NCI-H2196 (cell line): ENCODE results near the gene BCAS3.
A peak's percentile ranks its signal among the peaks of the same experiment; 100 is the strongest.
"Not testable (repeated sequence)": the region's sequence is repeated elsewhere in the genome, so short reads cannot be mapped to it uniquely, and the experiment has no call there.

Experiments
- DNase-seq: peaks from one replicate; lab custom pipeline; 2025; ENCODE audit not compliant: unreplicated experiment; lab: John Stamatoyannopoulos, UW

Gene BCAS3

DNA sequence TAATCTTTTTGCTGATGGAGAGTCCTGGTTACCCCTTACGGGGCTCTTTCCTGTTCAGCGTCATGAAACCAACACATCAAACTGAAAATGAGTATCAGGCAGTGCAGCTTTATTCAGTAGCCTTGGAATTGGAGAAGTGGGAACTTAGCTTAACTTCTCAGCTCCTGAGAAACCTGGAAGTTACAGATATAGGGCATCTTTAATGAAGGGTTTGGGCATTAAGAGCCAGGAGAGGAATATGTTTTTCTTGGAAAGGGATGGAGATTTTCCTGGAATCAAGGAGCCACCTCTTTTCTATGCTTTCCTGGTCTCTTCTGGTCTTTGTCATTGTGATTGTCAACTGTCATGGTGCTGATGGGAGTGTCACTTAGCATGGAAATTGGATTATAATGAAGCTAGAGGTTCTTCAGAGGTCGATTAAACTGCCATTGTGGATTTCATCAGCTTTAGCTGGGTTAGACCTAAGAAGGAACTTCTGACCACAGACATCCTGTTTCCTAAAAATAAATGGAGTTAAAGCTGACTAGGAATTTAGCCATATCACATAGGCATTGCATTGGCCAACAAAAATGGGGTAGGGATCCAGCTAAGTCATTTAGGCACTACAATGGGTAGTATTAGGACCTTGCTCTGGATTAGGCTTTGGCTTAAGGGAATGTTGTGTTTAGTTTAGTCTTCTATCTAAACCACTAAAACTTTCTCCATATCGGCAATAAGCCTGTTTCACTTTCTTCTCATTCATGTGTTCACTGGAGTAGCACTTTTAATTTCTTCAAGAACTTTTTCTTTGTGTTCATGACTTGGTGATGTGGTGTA is 186.4 kb downstream of the BCAS3 start:
- DNase-seq, result no peak

DNA sequence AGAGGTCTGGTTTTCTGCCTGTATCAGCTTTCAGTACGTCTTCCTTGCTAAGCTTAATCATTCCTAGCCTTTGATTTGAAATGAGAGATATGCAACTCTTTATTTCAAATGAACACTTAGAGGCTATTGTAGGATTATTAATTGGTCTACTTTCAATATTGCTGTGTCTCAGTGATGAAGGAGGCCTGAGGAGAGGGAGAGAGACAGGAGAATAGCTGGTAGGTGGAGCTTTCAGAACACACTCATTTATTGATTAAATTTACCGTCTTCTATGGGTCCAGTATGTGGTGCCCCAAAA is 187.0 kb downstream of the BCAS3 start:
- DNase-seq, result no peak

DNA sequence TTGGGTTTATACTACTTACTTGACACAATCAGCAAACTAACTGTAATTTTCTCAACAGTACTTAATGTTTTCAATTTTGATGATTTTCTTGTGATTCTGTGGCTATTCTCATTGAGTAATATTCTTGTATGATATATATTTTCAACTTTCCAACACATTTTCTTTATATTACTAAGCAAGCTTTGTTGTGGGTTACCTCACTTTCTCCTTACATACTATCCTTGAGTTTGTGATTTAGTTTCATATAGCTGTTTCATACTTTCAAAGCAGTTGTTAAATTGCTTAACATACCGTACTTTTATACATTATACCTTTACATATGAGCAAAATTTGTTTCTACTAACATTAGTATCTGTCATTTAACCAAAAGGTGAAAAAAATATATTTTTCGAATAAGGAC is 197.1 kb downstream of the BCAS3 start:
- DNase-seq, result no peak

DNA sequence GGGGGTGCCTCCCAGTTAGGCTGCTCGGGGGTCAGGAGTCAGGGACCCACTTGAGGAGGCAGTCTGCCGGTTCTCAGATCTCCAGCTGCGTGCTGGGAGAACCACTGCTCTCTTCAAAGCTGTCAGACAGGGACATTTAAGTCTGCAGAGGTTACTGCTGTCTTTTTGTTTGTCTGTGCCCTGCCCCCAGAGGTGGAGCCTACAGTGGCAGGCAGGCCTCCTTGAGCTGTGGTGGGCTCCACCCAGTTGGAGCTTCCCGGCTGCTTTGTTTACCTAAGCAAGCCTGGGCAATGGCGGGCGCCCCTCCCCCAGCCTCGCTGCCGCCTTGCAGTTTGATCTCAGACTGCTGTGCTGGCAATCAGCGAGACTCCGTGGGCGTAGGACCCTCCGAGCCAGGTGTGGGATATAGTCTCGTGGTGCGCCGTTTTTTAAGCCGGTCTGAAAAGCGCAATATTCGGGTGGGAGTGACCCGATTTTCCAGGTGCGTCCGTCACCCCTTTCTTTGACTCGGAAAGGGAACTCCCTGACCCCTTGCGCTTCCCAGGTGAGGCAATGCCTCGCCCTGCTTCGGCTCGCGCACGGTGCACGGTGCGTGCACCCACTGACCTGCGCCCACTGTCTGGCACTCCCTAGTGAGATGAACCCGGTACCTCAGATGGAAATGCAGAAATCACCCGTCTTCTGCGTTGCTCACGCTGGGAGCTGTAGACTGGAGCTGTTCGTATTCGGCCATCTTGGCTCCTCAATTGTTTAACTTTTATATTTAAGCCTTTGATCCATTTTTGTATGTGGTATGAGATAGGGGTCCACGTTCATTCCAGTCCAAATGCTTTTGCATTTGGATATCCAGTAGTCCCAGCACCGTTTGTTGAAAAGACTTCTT is 209.3 kb downstream of the BCAS3 start:
- DNase-seq, result not testable (repeated sequence)

DNA sequence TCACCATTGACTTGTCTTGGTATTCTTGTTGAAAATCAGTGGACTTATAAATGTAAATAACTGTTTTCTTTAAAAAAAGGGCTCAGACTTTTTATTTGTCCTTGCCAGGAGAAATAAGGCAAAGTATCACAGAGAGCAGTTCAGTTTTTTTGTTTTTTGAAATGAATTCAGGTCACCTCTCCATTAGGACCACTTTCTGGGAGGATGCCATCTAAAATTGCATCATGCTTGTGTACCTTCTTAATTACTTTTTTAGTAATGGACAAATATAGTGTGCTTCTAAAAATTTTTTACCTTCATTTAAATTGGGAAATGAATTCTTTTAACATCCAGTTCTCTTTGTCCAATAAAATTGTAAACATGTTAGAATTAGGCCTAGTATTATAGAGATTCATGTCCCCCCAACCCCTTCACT is 210.0 kb downstream of the BCAS3 start:
- peak; percentile 3 for DNase-seq

DNA sequence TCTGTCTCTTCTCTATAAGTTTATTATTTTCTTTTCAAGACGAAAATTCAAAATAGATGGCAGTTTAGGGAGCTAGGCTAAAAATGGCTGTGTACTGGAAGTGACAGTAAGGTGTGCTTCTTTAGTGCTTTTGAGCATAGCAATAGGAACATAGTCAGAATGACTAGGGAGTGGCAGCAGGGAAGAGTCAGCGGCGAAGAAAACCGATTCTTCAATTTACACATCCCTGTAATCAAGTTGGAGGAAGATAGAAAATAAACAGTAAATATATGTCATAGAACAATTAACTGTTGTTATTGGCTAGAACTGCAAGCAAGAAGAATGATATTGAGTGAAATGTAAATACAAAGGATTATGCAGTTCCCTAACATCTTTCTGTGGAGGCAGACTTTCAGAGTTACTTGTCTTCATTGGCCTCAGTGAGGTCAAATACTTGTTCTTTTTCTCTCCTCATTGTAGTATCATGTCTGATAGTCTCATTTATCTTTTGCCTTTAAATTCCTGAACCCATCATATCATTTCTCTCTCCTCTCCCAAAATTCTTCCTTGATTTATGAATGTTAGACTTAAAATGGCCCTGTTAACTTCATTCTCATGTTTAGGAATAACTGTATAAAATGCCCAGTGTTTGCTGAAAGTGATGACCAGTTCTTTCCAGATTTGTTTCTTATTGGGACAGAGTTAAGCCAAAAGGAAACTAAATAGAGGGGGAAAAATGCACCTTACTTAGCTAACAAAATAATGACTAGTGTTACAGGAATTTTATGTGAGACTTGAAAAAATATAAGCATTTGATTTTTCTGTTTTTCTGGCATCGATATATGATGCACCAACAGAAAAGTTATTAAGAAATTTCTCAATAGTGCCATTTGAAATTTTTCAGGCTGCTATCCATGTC is 211.4 kb downstream of the BCAS3 start:
- no peak for DNase-seq

DNA sequence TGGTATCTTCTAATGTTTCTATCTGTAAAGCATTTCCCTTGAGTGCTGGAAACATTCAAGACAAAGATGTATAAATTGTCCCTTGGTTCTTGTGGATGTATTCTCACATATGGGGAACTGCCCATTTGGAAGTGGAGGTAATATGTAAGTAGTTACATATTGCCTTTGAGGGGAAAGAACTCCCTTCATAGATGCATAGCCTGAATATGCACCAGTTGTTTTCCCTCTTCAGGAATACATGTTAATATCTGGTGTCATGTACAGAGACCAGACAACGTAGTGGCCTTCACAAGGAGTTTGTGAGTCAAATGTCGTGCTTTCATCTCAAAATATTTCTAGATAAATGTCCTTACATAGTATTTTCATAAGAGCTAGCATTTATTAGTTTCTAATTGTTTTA is 213.5 kb downstream of the BCAS3 start:
- no peak for DNase-seq

DNA sequence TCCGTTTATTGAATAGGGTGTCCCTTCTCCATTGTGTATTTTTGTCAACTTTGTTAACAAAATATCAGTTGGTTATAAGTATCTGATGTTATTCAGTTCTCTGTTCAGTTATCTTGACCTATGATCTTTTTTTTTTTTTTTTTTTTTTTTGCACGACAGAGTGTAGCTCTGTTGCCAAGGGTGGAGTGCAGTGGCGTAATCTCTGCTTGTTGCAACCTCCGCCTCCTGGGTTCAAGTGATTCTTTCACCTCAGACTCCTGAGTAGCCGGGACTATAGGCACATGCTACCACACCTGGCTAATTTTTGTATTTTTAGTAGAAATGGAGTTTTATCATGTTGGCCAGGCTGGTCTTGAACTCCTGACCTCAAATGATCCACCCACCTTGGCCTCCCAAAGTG is 215.8 kb downstream of the BCAS3 start:
- DNase-seq, result no peak

DNA sequence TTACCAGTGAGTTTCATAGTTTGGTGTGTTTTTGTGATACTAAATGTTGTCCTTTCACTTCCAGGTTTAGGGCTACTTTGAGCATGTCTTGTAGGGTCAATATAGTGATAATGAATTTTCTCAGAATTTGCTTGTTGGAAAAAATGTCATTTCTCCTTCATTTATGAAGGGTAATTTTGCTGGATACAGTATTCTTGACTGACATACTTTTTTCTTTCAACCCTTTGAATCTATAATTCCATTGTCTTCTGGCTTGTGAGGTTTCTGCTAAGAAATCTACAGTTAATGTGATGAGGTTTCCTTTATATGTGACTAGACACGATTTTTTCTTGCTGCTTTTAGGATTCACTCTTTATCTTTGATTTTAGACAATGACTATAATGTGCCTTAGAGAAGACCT is 219.3 kb downstream of the BCAS3 start:
- DNase-seq, result no peak

DNA sequence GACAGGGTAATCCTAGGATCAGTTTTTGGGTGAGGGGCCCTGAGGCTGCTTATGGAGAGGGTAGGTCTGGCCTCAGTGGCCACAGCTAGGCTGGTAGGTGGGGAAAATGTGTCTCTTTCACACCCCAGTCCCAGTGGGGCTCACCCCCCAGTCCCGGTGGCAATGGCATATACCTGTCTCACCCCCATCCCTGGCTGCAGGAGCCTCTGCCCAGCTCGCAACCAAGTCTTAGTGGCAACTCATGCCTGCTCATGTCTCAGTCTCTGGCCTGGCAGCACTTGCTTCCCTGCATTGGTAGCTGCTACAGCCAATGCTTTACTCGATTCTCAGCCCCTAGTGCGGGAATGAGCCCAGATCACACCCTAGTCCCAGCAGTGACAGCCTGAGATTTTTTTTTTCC is 221.5 kb downstream of the BCAS3 start:
- DNase-seq, result no peak

DNA sequence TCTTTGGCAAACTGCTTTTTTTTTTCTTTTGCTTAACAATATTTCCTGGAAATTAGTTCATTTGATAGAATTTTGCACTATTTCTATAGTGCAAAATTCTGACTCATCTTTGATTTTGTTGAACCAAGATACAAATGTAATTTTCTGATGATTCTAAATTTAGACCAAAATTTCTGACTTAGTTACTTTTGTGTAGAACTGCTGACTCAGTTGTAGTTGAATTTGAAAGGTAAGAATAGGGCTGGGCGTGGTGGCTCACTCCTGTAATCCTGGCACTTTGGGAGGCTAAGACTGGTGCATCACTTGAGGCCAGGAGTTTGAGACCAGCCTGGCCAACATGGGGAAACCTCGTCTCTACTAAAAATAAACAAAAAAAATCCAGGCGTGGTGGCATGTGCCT is 223.0 kb downstream of the BCAS3 start:
- DNase-seq, result no peak

DNA sequence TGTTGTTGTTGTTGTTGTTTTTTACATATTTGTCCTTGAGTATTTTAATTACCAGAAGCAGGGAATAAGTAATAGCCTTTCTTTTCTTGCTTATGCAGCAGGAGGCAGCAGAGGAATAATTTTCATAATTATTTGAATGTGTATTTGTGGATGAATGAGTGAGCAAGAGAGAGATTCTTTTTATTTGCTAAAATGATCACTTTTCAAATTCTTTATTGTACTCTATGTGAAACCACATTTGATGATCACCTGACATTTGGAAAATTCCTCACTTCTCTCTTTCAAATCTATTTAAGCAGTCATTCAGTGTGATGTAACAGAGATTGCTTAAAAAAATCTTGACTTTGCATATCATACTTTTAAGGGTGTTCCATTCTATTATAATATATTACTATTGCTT is 223.6 kb downstream of the BCAS3 start:
- no peak for DNase-seq

DNA sequence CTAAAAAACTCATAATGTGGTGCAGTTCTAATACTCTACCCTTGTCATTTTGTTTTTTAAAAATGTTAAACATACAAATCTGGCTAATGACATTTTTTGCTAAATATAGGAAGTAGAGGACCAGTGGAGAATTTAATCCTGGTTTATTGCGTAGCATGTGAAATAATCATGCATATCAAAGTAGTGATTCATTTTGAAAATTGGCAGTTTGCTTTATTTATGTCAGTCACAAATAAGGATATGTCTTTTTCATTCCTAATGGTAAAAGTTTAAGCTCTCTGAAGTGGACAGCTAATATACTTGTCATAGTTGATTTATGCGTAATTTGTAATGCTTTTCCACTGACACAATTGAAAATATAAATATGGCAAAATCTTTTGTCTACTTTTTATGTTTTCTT is 224.2 kb downstream of the BCAS3 start:
- no peak for DNase-seq

DNA sequence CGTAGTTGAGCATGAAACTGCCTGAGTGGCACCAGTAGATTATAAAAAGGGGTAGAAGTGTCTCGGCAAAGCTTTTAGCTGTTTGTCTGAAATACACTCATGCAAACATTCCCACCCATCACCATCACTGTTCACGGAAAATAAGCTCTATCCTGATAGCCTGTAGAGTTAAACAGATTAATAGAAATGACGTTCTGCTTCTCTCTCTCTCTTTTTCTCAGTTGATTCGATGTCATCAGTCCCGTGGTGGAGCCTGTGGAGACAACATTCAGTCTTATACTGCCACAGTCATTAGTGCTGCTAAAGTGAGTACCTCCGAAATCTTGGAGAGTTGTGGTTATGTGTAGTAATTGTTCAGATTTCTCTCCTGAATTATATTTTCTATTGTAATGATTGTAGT is 224.7 kb downstream of the BCAS3 start:
- DNase-seq, result no peak

DNA sequence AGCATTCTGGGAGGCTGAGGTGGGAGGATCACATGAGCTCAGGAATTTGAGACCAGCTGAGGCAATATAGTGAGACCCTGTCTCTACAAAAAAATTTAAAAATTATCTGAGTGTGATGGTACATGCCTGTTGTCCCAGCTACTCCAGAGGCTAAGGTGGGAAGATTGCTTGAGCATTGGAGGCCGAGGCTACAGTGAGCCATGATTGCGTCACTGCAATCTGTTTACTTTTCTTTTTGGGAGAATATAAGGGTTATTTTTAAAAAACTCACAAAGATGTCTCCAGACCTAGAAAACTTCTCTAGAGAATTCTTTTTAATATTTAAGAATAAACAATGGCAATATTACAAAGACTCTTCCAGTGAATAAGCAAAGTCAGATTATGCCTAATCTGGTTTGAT is 226.9 kb downstream of the BCAS3 start:
- no peak for DNase-seq

DNA sequence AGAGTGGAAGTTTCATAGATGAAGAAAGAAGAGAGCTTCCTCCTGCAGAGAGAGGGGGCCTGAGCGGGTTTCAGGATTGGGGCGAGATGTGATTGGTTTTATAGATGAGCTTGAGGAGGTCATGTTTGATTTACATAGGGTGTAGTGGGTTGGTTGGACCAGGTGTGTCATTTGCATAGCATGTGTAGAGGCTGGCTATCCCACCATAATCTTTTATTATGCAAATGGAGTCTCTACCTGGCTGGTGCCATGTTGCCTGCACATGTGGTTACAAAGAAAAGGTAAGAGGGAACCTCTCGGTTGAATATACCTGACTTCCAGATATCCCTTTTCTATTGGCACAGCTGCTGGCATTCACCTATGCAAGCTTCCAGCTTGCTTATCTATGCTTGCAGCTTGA is 228.1 kb downstream of the BCAS3 start:
- DNase-seq, result no peak

DNA sequence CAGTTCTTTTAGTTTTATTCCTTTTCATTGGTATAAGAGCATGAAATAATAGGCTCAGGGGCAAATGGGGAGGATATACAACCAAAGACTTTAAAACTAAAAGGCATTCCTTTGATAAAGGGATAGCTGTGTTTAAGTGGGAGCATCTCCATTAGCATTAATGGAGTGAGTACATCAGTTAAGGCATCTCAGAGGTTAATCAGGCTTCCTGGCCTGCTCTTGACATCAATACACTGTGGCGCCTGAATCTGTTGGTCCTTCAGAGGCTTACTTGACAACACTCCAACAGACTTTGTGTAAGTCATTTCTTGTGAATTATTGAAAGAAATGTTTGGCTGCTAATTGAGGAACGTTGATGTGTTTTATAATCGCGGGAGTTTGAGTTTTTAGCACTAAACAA is 230.7 kb downstream of the BCAS3 start:
- DNase-seq, result no peak

DNA sequence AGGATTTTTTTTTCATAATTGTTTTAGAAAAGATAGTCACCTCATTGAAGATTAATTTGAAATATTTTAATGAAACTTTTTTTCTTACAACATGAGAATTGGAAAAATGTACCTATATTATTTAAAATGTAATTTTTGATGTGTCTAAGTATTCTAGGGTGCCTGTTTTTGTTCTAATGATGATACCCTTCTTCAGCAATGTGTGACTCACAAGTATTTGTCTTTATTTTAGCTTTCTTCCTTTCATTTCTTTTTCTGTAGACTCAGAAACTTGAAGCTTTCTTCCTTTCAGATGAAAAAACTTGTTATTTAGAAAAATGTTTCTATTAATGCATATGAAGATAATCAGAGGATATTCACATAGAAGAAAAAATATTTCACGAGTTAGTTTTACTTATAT is 231.8 kb downstream of the BCAS3 start:
- no peak for DNase-seq

DNA sequence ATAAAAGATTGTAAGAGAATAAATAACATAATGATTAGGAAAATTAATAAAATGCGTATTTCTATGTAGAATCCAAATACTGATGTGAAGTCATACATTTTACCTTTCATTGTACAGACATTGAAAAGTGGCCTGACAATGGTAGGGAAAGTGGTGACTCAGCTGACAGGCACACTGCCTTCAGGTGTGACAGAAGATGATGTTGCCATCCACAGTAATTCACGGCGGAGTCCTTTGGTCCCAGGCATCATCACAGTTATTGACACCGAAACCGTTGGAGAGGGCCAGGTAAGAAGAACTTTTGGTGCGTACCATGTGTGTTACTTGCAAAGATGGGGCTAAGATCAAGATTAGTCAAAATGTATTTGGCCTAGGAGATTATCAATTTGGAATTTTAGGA is 232.8 kb downstream of the BCAS3 start:
- DNase-seq, result no peak

DNA sequence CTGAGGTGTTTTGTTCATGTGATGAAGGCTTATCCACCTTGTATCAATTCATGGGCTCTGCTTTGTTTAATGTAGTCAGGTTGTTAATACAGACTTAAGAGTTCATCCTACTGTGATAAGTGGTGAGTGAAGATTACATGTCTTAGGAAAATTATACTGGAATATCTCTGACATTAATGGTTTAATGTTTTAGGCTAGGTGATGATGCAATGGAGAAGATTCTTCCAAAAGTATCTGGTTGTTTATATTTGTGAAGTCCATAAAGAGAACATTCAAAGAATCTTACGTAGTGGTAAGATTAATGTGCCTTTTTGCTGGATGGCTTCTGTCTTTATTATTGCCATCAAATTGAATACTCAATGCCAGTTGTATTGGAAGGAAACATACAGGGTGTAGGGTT is 236.4 kb downstream of the BCAS3 start:
- no peak for DNase-seq

DNA sequence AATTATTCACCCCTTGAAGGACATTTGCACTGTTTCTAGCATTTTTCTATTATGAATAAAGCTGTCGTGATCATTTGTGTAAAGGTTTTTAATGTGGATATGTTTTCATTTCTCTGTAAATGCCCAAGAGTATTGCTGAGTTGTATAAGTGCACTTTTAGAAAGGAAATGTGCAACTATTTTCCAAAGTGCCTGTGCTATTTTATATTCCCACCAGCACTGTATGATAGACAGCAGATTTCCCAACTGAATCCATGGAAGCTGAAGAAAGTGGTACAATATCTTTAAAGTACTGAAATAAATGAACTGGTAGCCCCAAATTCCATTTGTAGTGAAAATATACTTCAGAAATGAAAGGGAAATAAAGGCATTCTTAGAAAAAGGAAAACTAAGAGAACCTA is 238.4 kb downstream of the BCAS3 start:
- no peak for DNase-seq

DNA sequence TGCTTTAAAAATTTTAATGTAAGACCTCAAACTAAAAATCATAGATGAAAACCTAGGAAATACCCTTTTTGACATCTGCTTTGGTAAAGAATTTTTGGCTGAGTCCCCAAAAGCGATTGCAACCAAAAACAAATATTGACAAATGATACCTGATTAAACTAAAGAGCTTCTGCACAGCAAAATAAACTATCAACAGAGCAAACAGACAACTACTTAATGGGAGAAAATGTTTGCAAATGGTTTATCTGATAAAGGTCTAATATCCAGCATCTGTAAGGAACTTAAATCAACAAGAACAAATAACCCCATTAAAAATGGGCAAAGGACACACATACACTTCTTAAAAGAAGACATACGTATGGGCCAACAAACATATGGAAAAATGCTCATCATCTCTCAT is 242.5 kb downstream of the BCAS3 start:
- DNase-seq, result peak; percentile 10
